HepG2 (cell line): ENCODE measurements around the gene MPG. TPM values are rescaled to one million over a fixed set of nuclear protein-coding genes. Genes with fewer than 3 reads are reported as not detected.
A peak's percentile ranks its signal among the peaks of the same experiment; 100 is the strongest.

Source experiments
- BCL6 ChIP-seq: IDR thresholded peaks from 2 replicates; pipeline ENCODE4 v1.6.1; 2016; ENCODE audit warnings: missing genetic modification reagents, missing compliant biosample characterization
- HES4 ChIP-seq: sonication (generic); formaldehyde crosslinking; IDR thresholded peaks from 2 replicates; pipeline ENCODE4 v1.9.0; 2021; ENCODE audit warnings: mild to moderate bottlenecking, missing genetic modification reagents, borderline replicate concordance
- KAT8 ChIP-seq: IDR thresholded peaks from 2 replicates; pipeline ENCODE4 v1.6.1; 2016; ENCODE audit warnings: missing genetic modification reagents, missing compliant biosample characterization
- KLF11 ChIP-seq: IDR thresholded peaks from 2 replicates; pipeline ENCODE4 v1.6.1; 2016; ENCODE audit warnings: missing compliant biosample characterization
- PHF5A ChIP-seq: IDR thresholded peaks from one replicate; pipeline ENCODE4 v1.6.1; 2018; ENCODE audit warnings: low read depth, missing genetic modification reagents; ENCODE audit not compliant: unreplicated experiment
- PITX1 ChIP-seq: sonication (generic); formaldehyde crosslinking; IDR thresholded peaks from 2 replicates; pipeline ENCODE4 v1.5.1; 2020; ENCODE audit warnings: mild to moderate bottlenecking, missing genetic modification reagents
- SATB2 ChIP-seq: sonication (generic); formaldehyde crosslinking; IDR thresholded peaks from 2 replicates; pipeline ENCODE4 v1.5.0; 2020; ENCODE audit warnings: missing genetic modification reagents
- SMAD1 ChIP-seq: sonication (generic); formaldehyde crosslinking; IDR thresholded peaks from 2 replicates; pipeline ENCODE4 v1.4.0; 2020; ENCODE audit warnings: missing genetic modification reagents, low read depth, mild to moderate bottlenecking, borderline replicate concordance
- TEAD3 ChIP-seq: optimal IDR thresholded peaks from 2 replicates; pipeline ENCODE3; 2016; ENCODE audit warnings: borderline replicate concordance
- ZBTB7B ChIP-seq: sonication (generic); formaldehyde crosslinking; IDR thresholded peaks from 2 replicates; pipeline ENCODE4 v1.4.0; 2020; ENCODE audit warnings: missing genetic modification reagents
- ZNF17 ChIP-seq: sonication (generic); formaldehyde crosslinking; IDR thresholded peaks from 2 replicates; pipeline ENCODE4 v1.5.0; 2020; ENCODE audit warnings: mild to moderate bottlenecking, missing genetic modification reagents
- ZNF331 ChIP-seq: sonication (generic); formaldehyde crosslinking; IDR thresholded peaks from 2 replicates; pipeline ENCODE4 v1.4.0; 2020; ENCODE audit warnings: missing genetic modification reagents
- polyA plus RNA-seq, 8 experiments: library from polyadenylated mRNA; depleted of rRNA in 3 of 8; stranded (reverse) in 7 of 8; unstranded in 1 of 8; fragments of >200 nt; fragmentation: Illumina TruSeq in 4 of 8; extraction: Trizol in 4 of 8; gene quantifications; 2 replicates each; pipeline versions ENCODE4 v1.2.1 to v1.2.3, GENCODE V29; 2011 to 2016; ENCODE audit warnings: low read depth in 4 of 8, missing spikeins in 1 of 8, mixed read lengths in 1 of 8; ENCODE audit not compliant: insufficient read depth in 1 of 8
- total RNA-seq, 5 experiments: library from RNA; depleted of rRNA; stranded (reverse); fragments of >200 nt; fragmentation: Illumina TruSeq; extraction: Trizol; gene quantifications; 2 replicates each; pipeline ENCODE4 v1.2.3, GENCODE V29; 2016; ENCODE audit warnings: low read depth in 1 of 5
- TF ChIP-seq, protein P1 (sequence below): IDR thresholded peaks from 2 replicates; pipeline ENCODE4 v1.6.1; 2016; ENCODE audit warnings: missing compliant biosample characterization, missing genetic modification reagents, borderline replicate concordance
- TF ChIP-seq, protein P2 (sequence below): sonication (generic); formaldehyde crosslinking; IDR thresholded peaks from 2 replicates; pipeline ENCODE4 v1.4.0; 2020; ENCODE audit warnings: mild to moderate bottlenecking, missing genetic modification reagents
- TF ChIP-seq, protein P3 (sequence below): IDR thresholded peaks from 2 replicates; pipeline ENCODE4 v1.6.1; 2012; ENCODE audit warnings: inconsistent platforms
- TF ChIP-seq, protein P4 (sequence below): IDR thresholded peaks from 2 replicates; pipeline ENCODE4 v1.6.1; 2016; ENCODE audit warnings: missing compliant biosample characterization, missing genetic modification reagents, borderline replicate concordance
- TF ChIP-seq, protein P5 (sequence below): sonication (generic); formaldehyde crosslinking; IDR thresholded peaks from 2 replicates; pipeline ENCODE4 v1.5.0; 2020; ENCODE audit warnings: mild to moderate bottlenecking, missing genetic modification reagents, borderline replicate concordance
- TF ChIP-seq, protein P6 (sequence below): sonication (generic); formaldehyde crosslinking; IDR thresholded peaks from 2 replicates; pipeline ENCODE4 v1.8.1; 2023; ENCODE audit warnings: mild to moderate bottlenecking, missing genetic modification reagents

MPG gene
- total and polyA plus RNA-seq, 2 of the 13 experiments (the other 11 are each of a cell fraction or from before 2014, with no cell fraction given): 59.1 to 62.5 TPM

DNA sequence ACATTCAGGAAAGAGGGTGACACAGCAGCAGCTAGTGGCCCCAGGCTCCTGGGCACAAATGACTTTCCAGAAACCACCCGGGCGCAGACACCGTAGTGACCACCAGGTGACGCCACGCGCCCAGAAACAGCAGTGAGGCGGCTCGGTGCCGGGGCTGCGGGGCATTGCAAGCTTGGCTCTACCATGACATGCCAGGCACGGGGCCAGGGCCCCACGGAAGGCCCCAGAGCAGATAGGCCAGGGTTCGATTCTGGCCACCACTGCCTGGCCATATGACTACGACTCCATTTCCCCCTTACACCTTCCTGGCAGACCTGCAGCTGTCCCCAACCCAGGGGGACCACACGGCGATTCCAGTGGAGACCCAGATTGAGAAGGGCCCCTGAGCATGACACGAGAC, 12.3 kb upstream of the MPG start (continued):
- TF ChIP-seq, protein P1, sequence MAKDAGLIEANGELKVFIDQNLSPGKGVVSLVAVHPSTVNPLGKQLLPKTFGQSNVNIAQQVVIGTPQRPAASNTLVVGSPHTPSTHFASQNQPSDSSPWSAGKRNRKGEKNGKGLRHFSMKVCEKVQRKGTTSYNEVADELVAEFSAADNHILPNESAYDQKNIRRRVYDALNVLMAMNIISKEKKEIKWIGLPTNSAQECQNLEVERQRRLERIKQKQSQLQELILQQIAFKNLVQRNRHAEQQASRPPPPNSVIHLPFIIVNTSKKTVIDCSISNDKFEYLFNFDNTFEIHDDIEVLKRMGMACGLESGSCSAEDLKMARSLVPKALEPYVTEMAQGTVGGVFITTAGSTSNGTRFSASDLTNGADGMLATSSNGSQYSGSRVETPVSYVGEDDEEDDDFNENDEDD (CRISPR knock-in tag): 0 out of 2 replicates have a peak, but pooled peaks have one; percentile 21
- TF ChIP-seq SMAD1 (CRISPR knock-in tag): 0 out of 2 replicates have a peak, but pooled peaks have one; percentile 29
- TF ChIP-seq TEAD3 (CRISPR knock-in tag): peak; percentile 62
- no peak for TF ChIP-seq HES4 (CRISPR knock-in tag)
- no peak; the same call in 1 of the 2 replicates for TF ChIP-seq KAT8 (CRISPR knock-in tag)
- TF ChIP-seq, protein P2, sequence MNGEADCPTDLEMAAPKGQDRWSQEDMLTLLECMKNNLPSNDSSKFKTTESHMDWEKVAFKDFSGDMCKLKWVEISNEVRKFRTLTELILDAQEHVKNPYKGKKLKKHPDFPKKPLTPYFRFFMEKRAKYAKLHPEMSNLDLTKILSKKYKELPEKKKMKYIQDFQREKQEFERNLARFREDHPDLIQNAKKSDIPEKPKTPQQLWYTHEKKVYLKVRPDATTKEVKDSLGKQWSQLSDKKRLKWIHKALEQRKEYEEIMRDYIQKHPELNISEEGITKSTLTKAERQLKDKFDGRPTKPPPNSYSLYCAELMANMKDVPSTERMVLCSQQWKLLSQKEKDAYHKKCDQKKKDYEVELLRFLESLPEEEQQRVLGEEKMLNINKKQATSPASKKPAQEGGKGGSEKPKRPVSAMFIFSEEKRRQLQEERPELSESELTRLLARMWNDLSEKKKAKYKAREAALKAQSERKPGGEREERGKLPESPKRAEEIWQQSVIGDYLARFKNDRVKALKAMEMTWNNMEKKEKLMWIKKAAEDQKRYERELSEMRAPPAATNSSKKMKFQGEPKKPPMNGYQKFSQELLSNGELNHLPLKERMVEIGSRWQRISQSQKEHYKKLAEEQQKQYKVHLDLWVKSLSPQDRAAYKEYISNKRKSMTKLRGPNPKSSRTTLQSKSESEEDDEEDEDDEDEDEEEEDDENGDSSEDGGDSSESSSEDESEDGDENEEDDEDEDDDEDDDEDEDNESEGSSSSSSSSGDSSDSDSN (CRISPR knock-in tag): 0 out of 2 replicates have a peak, but pooled peaks have one; percentile 11
- TF ChIP-seq PITX1 (CRISPR knock-in tag): 0 out of 2 replicates have a peak, but pooled peaks have one; percentile 31
- peak; percentile 52; the same call in 1 of the 2 replicates for TF ChIP-seq BCL6 (CRISPR knock-in tag)
- TF ChIP-seq, protein P3, sequence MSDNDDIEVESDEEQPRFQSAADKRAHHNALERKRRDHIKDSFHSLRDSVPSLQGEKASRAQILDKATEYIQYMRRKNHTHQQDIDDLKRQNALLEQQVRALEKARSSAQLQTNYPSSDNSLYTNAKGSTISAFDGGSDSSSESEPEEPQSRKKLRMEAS: 0 out of 2 replicates have a peak, but pooled peaks have one; percentile 11
- no peak for TF ChIP-seq PHF5A (CRISPR knock-in tag)
- TF ChIP-seq, protein P4, sequence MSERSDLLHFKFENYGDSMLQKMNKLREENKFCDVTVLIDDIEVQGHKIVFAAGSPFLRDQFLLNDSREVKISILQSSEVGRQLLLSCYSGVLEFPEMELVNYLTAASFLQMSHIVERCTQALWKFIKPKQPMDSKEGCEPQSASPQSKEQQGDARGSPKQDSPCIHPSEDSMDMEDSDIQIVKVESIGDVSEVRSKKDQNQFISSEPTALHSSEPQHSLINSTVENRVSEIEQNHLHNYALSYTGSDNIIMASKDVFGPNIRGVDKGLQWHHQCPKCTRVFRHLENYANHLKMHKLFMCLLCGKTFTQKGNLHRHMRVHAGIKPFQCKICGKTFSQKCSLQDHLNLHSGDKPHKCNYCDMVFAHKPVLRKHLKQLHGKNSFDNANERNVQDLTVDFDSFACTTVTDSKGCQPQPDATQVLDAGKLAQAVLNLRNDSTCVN (CRISPR knock-in tag): peak; percentile 40; the same call in 1 of the 2 replicates
- TF ChIP-seq ZBTB7B (CRISPR knock-in tag): peak; percentile 33; the same call in 1 of the 2 replicates
- TF ChIP-seq, protein P5, sequence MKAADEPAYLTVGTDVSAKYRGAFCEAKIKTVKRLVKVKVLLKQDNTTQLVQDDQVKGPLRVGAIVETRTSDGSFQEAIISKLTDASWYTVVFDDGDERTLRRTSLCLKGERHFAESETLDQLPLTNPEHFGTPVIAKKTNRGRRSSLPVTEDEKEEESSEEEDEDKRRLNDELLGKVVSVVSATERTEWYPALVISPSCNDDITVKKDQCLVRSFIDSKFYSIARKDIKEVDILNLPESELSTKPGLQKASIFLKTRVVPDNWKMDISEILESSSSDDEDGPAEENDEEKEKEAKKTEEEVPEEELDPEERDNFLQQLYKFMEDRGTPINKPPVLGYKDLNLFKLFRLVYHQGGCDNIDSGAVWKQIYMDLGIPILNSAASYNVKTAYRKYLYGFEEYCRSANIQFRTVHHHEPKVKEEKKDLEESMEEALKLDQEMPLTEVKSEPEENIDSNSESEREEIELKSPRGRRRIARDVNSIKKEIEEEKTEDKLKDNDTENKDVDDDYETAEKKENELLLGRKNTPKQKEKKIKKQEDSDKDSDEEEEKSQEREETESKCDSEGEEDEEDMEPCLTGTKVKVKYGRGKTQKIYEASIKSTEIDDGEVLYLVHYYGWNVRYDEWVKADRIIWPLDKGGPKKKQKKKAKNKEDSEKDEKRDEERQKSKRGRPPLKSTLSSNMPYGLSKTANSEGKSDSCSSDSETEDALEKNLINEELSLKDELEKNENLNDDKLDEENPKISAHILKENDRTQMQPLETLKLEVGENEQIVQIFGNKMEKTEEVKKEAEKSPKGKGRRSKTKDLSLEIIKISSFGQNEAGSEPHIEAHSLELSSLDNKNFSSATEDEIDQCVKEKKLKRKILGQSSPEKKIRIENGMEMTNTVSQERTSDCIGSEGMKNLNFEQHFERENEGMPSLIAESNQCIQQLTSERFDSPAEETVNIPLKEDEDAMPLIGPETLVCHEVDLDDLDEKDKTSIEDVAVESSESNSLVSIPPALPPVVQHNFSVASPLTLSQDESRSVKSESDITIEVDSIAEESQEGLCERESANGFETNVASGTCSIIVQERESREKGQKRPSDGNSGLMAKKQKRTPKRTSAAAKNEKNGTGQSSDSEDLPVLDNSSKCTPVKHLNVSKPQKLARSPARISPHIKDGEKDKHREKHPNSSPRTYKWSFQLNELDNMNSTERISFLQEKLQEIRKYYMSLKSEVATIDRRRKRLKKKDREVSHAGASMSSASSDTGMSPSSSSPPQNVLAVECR (CRISPR knock-in tag): peak; percentile 52
- no peak for TF ChIP-seq ZNF17 (CRISPR knock-in tag)
- TF ChIP-seq, protein P6, sequence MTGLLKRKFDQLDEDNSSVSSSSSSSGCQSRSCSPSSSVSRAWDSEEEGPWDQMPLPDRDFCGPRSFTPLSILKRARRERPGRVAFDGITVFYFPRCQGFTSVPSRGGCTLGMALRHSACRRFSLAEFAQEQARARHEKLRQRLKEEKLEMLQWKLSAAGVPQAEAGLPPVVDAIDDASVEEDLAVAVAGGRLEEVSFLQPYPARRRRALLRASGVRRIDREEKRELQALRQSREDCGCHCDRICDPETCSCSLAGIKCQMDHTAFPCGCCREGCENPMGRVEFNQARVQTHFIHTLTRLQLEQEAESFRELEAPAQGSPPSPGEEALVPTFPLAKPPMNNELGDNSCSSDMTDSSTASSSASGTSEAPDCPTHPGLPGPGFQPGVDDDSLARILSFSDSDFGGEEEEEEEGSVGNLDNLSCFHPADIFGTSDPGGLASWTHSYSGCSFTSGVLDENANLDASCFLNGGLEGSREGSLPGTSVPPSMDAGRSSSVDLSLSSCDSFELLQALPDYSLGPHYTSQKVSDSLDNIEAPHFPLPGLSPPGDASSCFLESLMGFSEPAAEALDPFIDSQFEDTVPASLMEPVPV (CRISPR knock-in tag): 0 out of 2 replicates have a peak, but pooled peaks have one; percentile 44
- 0 out of 2 replicates have a peak, but pooled peaks have one; percentile 25 for TF ChIP-seq ZNF331 (CRISPR knock-in tag)
- TF ChIP-seq KLF11: peak; percentile 57; the same call in 1 of the 2 replicates
- TF ChIP-seq SATB2 (CRISPR knock-in tag): no peak
